Renal cortical epithelial cell (primary cell): ENCODE data around the gene PTCD3. TPM values are rescaled to one million over a fixed set of nuclear protein-coding genes. Genes with fewer than 3 reads are reported as not detected.

ENCODE experiments used
- DNase-seq: peaks from one replicate; pipeline ENCODE4 v3.0.0-alpha.2; 2011; ENCODE audit warnings: low read depth
- total RNA-seq: library from RNA; depleted of rRNA; stranded (reverse); fragments of >200 nt; gene quantifications from 2 replicates; pipeline ENCODE4 v1.2.3, GENCODE V29; 2014

PTCD3 gene
- total RNA-seq, 1 donor from 2014 or later: 96.2 TPM

DNA sequence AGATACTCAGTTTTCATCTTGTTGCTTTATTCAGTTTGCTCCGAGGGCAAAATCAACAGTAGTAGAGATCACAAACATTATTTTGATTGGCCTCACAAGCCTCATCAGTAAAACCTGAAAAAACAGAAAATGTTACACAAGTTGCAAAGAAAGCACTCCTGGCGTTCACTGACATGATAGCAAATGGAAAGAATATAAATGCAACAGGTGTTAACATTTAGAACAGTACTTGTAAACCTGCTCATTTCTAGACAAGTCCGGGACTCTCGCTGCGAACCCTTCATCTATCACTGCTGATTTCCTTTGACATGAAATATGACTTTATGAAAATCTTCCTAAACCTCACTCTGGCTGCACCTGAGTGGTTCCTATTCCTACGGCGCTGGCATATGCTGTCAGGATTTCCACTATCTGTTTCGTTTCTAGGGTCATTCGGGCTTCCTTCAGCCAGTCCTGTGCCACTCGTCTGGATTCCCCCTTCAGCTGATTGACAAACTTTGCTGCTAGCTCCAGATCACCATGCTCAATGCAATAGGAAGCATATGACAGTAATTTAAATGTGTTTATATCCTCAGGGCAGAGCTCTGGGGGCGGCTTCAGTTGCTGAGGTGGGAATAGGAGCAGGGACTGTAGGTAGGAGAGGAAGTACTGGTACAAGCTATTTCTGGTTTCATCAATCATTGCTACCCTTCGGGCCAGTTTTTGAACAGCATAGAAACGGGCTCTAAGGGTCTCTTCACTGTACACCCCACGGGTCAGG, 38.1 kb downstream of the PTCD3 start:
- DNase-seq: no peak

DNA sequence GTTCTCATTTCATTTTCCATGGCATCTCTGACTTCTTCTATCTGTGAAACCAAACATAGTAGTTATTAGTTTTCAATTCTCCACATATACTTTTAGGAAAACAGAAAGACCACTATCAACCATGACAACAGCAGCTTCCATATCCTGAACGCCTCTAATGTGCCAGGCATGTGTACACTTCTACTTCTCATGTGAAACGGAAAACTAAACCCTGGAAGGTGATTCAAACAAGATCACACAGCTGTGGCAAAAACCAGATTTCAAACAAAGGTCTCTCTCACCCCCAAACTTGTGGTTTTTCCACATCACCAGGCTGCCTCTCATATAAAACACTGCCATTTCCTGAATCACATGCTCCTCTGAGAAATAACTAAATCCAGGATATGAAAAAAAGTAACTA, 41.8 kb downstream of the PTCD3 start:
- peak; percentile 16 for DNase-seq

DNA sequence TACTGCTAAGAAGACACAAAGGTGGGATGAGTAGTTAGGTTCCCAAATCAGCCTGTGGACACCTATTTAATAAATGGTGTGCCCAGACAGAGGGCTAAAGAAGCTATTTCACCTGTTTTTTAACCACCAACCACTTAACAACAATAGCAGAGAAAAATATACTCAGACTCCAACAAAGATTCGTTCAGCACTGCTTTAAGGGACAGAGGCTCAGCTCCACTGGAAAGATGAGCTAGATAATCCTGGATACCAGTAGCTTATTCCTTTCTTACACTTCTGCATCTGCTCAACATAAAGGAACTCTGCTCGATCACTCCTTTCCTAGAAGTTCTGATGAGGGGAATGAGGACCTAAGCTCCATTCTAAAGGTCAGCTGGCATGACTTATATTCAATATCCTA, 44.5 kb downstream of the PTCD3 start:
- DNase-seq: no peak

DNA sequence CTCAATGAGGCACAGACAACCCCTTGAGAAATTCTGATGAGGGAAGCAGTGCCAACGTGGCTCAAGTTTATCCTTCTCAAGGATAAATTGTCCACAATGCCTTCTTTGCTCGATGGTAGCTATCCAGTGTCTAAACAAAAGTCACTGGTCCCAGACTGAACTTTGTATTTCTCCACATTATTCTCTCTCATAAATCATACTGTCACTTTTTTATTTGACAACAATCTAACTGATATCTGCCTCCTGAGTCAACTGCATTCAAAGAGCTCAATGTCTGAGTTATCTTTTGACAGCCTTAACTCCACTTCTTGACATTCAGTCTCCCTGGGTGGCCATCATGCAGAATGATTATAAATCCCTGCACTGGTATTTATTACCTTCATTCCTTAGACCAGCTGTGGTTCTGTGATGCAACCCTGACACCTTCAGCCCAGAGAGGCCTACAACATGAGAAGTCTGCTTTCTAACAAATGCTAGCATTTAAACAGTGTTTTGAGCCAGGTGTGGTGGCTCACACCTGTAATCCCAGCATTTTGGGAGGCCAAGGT, 51.0 kb downstream of the PTCD3 start:
- no peak for DNase-seq

DNA sequence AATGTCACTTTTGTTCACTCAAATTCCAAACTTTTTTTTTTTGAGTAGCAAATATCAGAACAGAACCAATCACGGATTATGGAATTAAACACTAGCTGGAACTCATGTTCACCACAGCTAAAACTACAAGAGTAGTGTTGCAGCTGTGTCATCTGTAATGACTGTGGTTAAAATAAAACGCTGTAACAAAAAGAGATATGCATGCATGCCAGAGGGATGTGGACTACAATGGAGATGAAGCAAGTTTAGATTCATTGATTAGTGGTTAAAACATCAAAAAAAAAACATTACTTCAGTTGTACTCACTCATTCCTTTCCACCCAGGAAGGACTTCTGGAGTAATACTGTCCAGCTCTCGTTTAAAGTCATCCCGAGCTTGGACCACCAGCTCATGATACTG, 52.3 kb downstream of the PTCD3 start:
- no peak for DNase-seq

DNA sequence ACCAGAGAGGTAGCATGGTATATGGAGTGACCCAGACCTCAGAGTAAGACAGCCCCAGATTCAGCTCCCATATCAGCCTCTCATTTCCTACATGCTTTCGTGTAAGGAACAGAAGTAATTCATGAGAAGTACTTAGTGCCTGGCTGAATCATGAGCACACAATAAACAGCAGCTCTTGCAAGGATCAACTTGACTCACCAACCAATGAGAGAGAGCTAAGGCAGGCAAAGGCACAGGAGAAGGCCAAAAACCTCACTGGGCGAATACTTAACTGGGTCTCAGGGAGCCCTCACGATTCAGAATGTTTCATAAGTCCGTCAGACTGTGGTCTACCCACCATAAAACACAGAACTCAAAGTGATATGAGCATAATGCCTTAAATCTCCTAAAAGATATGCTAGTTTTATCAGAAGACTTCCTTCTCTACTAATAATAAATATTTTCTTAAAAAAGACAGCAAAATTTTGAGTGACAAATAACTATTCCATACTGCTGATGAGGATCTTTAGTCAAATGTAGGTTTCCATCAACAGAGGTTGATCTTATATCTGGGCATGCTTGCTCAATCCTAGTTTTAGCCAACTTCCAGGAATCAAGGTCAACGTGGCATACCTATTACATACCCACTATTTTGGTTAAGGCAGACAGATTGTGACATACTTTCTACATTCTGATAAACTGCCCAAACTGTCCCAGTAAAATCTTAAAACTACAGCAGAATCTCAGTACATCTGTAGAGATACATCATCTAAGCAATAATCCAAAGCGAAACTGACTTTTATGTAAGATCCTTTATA, 54.3 kb downstream of the PTCD3 start:
- no peak for DNase-seq

DNA sequence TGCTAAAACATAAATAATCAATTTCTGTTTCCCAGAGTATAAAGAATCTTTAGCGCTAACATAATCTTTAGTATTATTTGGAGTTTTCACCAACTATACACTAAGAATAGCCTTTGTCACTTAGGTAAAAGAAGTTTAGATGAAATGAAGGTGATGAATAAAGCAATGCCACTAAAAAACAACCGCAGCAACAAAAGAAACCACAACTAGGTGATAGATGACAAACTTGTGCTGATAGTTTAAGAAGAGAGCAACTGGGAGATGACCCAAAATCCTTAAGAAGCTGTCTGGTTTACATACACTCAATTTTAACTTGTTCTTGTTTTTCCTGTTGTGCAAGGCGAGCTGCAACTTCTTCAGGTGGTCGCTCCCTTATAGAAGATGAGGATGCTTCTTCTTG, 64.4 kb downstream of the PTCD3 start:
- DNase-seq: no peak

DNA sequence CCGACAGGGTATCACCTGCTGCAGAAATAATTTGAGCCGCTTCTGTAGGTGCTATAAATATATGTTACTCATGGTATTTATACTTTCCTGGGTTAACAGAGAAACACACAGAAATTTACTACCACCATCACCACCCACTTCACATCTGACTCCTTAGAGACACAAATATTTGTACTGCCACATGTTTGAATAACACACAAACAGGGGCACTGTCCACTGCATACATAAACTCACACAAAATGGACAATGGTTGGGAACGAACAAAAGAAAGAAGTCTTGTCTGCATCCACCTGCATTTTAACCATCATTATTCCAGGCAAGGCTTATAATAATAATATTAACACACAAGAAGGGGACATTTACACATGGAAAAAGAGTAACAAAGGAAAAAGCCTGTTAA, 65.3 kb downstream of the PTCD3 start:
- DNase-seq: no peak

DNA sequence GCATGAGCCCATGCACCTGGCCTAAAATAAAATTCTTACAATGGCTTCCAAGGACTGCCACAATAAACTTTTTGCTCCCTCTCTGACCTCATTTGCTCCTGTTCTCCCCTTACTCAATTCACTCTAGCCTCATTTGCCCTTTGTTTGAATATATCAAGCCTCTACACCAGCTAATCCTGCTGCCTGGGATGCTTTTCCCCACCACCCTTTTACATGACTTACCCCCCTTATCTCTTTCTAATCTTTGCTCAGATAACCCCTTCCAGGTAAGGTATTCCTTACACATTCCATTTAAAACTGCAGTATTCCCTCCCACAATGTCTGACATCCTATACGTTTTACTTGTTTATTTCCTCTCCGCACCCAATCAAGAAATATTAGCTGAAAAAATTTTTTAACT, 66.6 kb downstream of the PTCD3 start:
- no peak for DNase-seq

DNA sequence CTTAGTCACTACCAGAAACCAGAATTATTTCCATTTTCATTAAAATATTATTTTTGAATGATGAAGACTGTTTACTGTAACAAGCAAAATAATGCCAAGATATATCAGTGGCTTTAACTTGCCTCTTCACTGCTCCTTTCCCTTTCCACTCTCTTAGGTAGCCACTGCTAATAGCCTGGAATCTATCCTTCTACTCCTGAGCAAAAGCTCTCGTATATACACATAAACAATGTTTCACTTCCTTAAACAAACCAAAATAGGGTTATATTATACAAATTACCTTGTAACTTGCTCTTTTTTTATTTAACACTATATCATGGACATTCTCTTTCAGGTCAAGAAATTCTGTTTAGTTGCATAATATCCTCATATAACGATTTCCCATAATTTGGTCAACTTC, 68.4 kb downstream of the PTCD3 start:
- DNase-seq: no peak

DNA sequence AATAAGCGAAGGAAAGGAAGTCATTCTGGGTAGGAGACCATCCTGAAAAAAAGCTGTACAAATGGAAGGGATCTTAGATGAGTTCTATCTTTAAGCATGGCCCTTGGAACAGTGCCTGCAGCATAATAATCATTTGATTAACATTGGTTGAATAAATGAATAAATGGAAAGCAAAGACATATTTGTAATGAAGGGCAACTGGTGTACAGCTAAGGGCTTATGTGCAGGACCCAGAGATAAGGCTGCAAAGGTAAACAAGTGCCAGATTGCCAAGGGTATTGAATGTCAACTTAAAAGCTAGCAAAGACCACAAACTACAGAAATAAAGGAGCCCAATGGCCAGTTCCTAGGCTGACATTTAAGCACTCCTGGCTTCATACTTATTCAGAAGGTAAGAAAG, 69.8 kb downstream of the PTCD3 start:
- DNase-seq: no peak

DNA sequence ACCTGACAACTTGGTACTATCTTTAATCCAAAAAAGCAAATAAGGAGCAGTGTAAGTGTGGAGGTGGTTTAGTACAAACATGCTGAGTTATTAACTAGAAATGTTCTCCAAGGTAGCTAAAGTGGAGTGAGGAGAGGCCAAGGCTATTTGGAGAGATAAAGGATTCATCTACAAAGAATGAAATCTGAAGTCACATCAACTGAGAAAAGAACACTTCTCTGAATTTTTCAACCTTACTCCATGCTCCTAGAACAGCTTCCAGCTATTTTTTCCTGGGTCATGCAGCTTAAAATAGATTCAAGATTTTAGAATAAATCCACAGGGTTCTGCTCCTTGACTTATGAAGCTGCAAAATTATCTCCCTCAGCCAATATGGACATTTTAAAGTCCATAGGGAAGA, 70.6 kb downstream of the PTCD3 start:
- no peak for DNase-seq

DNA sequence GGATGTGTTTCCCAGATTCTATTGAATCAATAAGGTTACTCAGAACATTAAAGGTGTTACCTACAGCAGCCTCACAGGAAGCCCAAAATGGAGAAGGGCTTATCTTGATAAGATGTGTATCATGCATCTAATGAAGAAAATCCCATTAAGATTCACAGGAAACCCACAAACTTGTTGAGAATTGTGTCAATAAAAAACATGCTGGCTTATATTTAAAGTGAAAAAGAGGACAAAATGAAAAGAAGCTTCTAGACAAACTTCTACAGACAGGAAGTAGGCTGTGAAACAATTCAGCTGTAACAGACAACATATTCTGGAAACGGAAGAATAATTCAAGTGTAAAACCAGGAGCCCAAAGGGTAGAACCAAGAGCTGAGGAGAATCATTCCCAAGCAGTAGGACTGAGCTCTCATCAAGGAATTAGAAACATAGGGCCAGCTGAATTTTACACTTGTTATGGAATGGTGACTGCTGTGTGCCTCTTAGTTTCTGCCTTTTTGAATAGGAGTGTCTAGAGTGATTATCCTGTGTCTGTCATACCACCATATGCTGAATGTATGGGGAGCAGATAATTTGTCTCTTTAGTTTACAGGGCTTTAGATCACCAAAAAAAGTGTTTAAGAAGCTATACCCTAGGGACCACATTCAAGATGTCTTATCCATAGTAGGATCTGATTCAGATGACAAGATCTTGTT, 79.6 kb downstream of the PTCD3 start:
- peak; percentile 34 for DNase-seq

DNA sequence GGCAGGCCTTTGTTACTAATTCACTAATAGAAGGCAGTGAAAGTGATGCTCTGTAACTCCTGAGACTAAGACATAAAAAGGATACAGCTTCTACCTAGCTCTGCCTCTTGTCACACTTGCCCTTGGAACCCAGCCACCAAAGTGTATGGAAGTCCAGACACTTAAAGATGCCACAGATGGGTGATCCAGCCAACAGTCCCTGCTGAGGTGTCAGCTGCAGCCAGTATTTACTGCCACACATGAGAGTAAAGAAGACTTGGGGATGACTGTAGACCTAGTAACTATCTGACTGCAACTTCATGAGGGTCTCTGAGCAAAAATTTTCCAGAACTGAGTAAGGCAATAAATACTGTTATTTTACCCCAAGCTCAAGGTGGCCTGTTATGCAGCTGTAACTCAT, 80.4 kb downstream of the PTCD3 start:
- DNase-seq: no peak

DNA sequence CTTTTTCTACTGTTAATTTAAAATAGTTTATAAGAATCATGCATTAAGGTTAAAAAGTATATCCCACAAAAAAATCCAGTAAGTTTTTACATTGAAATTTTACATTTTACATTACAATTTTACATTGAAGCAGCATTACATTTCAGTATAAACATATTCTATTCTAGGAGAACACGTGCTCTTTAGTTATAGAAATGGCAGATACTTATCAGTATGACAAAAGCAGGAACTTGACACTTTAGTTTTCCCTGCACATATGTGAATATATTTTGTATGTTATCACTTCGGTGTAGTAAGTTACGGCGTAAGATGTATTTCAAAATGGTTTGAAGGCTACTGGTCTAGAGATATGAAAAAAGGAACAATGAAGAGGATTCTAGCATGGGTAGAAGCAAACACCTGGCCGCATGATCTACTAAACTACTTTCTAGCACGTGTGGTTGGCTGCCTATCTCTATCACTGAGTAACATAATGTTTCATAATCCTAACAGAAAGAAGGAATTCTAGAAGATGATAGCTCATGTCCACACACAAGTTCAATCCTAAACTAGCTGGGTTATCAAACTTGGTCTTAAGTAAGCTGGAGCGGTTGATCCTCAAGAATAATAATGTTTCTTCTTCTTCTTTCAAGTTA, 83.9 kb downstream of the PTCD3 start:
- no peak for DNase-seq

Other genes starting within 250 kb of the PTCD3 start
- 5.2 and 5.9 TPM in 2 replicates for gene ST3GAL5, start 217.2 kb upstream of the PTCD3 start, total RNA-seq
- 17.4 and 40.4 TPM in 2 replicates for gene POLR1A, start 349 bp upstream of the PTCD3 start, total RNA-seq
- 57.1 and 98.5 TPM in 2 replicates for gene IMMT, start 89.2 kb downstream of the PTCD3 start, total RNA-seq
- gene MRPL35, start 93.2 kb downstream of the PTCD3 start, total RNA-seq: 32.0 and 51.7 TPM in 2 replicates
- gene REEP1, start 231.4 kb downstream of the PTCD3 start, total RNA-seq: 0.17 and 0.35 TPM in 2 replicates